Astrocyte (in vitro differentiated cells and primary cell): Measurements from ENCODE around the gene MS4A4E.

Experiments
- CTCF ChIP-seq: IDR thresholded peaks from 2 replicates; pipeline ENCODE4 v1.5.1; 2011; ENCODE audit warnings: low read depth, mild to moderate bottlenecking, inconsistent platforms, low read length, moderate library complexity; ENCODE audit not compliant: insufficient read depth
- EZH2 ChIP-seq: IDR thresholded peaks from 2 replicates; pipeline ENCODE4 v1.6.1; 2012; ENCODE audit warnings: mild to moderate bottlenecking, low read length, inconsistent platforms; ENCODE audit not compliant: insufficient read depth

- TF ChIP-seq CTCF (no peak), EZH2 (no peak)
Observed at GRCh38 chr11:60235321-60235720, 7.6 kb downstream of the MS4A4E start.
